HL-60 (cell line): Measurements from ENCODE around the gene GJB5.

Experiments used
- DNase-seq, 2 experiments: peaks; one replicate each; pipeline ENCODE4 v3.0.0-alpha.2; 2010 to 2020; ENCODE audit warnings: low read depth in 1 of 2, low spot score in 1 of 2
- H3K27ac ChIP-seq: fragments of 250-450 bp; sonication (Bioruptor Pico); replicated peaks from 2 replicates; pipeline ENCODE4 v1.5.1; 2020; ENCODE audit warnings: mild to moderate bottlenecking, moderate library complexity
- H3K27me3 ChIP-seq: fragments of 250-450 bp; sonication (Bioruptor Pico); 2 replicates; pipeline ENCODE4 v1.5.1; 2021; ENCODE audit warnings: mild to moderate bottlenecking, moderate library complexity; ENCODE audit not compliant: insufficient read depth, poor library complexity, severe bottlenecking
- H3K4me3 ChIP-seq: replicated peaks from 2 replicates; pipeline ENCODE4 v1.5.1; 2011; ENCODE audit warnings: mild to moderate bottlenecking, control low read depth, low read length; ENCODE audit not compliant: insufficient read depth
- GABPA ChIP-seq: IDR thresholded peaks from 2 replicates; pipeline ENCODE4 v1.6.1; 2012; ENCODE audit warnings: low read depth
- POLR2AphosphoS5 ChIP-seq: IDR thresholded peaks from 2 replicates; pipeline ENCODE4 v1.6.1; 2012; ENCODE audit warnings: low read depth
- SPI1 ChIP-seq: IDR thresholded peaks from 2 replicates; pipeline ENCODE4 v1.6.1; 2012; ENCODE audit warnings: low read depth, mild to moderate bottlenecking, borderline replicate concordance
- TF ChIP-seq, protein P1 (sequence below): IDR thresholded peaks from one replicate; pipeline ENCODE4 v1.5.1; 2011; ENCODE audit warnings: low read length, control low read depth, inconsistent platforms; ENCODE audit not compliant: insufficient read depth
- TF ChIP-seq, protein P2 (sequence below): IDR thresholded peaks from 2 replicates; pipeline ENCODE4 v1.6.1; 2012; ENCODE audit warnings: low read depth; ENCODE audit not compliant: insufficient replicate concordance

Gene GJB5

DNA sequence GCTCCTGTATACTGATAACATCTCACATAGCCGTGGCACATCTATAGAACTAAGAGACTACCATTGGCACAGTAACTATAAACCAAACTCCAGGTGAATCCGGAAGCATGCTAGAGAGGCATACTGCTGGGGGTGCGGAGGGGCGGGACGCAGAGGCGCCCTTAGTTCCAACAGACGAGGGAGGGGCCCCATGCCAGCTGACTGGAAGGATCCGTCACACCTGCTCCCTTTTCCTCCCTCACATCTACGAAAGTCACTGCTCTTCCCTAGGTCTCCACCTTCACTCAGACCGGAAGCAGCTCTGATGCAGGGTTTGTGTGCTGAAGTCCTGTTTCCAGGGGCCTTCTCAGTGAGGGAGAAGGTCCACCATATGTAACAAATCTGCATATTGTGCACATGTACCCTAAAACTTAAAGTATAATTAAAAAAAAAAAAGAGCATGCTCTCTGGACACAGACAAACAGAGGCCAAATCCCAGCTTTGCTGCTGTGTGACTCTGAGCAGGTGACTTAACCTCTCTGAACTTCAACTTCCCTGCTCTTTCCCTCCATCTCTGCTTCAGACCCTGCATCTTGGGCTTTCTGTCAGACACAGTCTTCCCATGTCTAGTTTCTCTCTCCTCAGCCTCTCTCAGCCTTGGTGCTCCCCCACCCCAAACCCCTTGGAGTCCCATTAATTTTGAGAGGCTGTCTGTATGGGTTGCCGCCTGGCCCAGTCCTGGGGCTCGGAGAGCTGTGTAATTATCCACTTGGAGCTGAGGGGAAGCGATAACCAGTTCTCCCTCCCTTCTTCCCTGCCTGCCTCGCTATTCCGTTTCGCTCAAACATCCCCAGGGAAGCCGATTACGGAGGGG is 7.8 kb upstream of the GJB5 start:
- DNase-seq, result no peak
- TF ChIP-seq, protein P1, sequence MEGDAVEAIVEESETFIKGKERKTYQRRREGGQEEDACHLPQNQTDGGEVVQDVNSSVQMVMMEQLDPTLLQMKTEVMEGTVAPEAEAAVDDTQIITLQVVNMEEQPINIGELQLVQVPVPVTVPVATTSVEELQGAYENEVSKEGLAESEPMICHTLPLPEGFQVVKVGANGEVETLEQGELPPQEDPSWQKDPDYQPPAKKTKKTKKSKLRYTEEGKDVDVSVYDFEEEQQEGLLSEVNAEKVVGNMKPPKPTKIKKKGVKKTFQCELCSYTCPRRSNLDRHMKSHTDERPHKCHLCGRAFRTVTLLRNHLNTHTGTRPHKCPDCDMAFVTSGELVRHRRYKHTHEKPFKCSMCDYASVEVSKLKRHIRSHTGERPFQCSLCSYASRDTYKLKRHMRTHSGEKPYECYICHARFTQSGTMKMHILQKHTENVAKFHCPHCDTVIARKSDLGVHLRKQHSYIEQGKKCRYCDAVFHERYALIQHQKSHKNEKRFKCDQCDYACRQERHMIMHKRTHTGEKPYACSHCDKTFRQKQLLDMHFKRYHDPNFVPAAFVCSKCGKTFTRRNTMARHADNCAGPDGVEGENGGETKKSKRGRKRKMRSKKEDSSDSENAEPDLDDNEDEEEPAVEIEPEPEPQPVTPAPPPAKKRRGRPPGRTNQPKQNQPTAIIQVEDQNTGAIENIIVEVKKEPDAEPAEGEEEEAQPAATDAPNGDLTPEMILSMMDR, result no peak
- TF ChIP-seq SPI1, result no peak
- TF ChIP-seq, protein P2, sequence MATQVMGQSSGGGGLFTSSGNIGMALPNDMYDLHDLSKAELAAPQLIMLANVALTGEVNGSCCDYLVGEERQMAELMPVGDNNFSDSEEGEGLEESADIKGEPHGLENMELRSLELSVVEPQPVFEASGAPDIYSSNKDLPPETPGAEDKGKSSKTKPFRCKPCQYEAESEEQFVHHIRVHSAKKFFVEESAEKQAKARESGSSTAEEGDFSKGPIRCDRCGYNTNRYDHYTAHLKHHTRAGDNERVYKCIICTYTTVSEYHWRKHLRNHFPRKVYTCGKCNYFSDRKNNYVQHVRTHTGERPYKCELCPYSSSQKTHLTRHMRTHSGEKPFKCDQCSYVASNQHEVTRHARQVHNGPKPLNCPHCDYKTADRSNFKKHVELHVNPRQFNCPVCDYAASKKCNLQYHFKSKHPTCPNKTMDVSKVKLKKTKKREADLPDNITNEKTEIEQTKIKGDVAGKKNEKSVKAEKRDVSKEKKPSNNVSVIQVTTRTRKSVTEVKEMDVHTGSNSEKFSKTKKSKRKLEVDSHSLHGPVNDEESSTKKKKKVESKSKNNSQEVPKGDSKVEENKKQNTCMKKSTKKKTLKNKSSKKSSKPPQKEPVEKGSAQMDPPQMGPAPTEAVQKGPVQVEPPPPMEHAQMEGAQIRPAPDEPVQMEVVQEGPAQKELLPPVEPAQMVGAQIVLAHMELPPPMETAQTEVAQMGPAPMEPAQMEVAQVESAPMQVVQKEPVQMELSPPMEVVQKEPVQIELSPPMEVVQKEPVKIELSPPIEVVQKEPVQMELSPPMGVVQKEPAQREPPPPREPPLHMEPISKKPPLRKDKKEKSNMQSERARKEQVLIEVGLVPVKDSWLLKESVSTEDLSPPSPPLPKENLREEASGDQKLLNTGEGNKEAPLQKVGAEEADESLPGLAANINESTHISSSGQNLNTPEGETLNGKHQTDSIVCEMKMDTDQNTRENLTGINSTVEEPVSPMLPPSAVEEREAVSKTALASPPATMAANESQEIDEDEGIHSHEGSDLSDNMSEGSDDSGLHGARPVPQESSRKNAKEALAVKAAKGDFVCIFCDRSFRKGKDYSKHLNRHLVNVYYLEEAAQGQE, result no peak
- Histone ChIP-seq H3K27me3 (no peaks in the 10 kb centered on the region), H3K4me3 (no peak overlapping the region), H3K27ac (no peak overlapping the region)

DNA sequence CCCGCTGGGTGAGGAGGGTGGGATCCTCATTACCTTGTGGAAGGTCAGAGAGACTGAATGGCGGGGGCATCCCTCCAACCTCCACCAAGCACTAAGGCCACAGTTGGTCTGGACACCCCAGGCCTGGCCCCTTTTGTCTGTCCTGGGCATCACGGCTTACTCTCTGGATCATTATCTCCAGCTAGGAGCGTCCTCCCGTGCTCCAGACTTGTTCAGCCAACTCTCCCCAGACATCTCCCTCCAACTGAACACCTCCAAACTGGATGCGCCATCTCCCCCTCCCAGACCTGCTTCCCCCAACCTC is 7.3 kb upstream of the GJB5 start:
- Histone ChIP-seq H3K27me3 (no peaks in the 10 kb centered on the region), H3K27ac (no peak overlapping the region), H3K4me3 (no peak overlapping the region)
- TF ChIP-seq POLR2AphosphoS5 (no peak), SPI1 (no peak), GABPA (no peak)
- TF ChIP-seq, protein P2, result no peak
- TF ChIP-seq, protein P1, result no peak
- DNase-seq, result no peak

DNA sequence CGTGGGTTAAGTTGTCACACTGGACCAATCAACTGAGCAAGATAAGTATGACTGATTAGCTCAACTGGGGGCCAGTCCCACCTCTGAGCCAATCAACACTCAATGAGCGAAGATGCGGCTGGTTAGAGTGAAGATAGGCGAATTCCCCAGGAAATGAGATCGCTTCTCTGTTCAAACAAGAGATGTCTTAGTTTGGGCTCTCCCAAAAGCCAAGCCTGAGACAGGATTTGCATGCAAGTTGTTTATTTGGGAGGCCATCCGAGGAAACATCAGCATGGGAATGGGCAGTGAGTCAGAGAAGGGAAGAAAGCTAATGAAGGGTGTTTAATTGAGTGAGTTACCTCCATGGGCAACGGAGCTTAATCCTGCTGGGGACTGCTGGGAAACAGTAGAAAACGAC is 4.9 kb upstream of the GJB5 start:
- Histone ChIP-seq H3K27ac (no peak overlapping the region), H3K27me3 (no peaks in the 10 kb centered on the region), H3K4me3 (no peak overlapping the region)
- no peak for DNase-seq
- TF ChIP-seq, protein P2, result no peak
- TF ChIP-seq, protein P1, result no peak
- TF ChIP-seq GABPA (no peak), SPI1 (no peak), POLR2AphosphoS5 (no peak)
